Astrocyte (in vitro differentiated cells and primary cell): ENCODE measurements around the gene SLC66A2. TPM values are rescaled to one million over a fixed set of nuclear protein-coding genes. Genes with fewer than 3 reads are reported as not detected.

Experiments
- DNase-seq: peaks from one replicate; pipeline ENCODE4 v3.0.0-alpha.2; 2010; ENCODE audit warnings: low read depth
- FAIRE-seq: peaks from 2 replicates; lab custom pipeline; 2011; peaks lifted over from hg19 to GRCh38; lab: Jason Lieb, UNC
- H2AFZ ChIP-seq: 2 replicates; pipeline ENCODE4 v1.6.0; 2012; ENCODE audit warnings: low read depth, low read length, inconsistent platforms
- H3K27ac ChIP-seq: 2 replicates; pipeline ENCODE4 v1.5.1; 2011; ENCODE audit warnings: low read depth, low read length, inconsistent platforms
- H3K27me3 ChIP-seq: 2 replicates; pipeline ENCODE4 v1.6.0; 2011; ENCODE audit warnings: low read length, inconsistent platforms; ENCODE audit not compliant: insufficient read depth
- H3K36me3 ChIP-seq: 2 replicates; pipeline ENCODE4 v1.5.1; 2011; ENCODE audit warnings: low read length, inconsistent platforms; ENCODE audit not compliant: insufficient read depth
- H3K4me1 ChIP-seq: 2 replicates; pipeline ENCODE4 v1.5.1; 2011; ENCODE audit warnings: low read length, inconsistent platforms; ENCODE audit not compliant: insufficient read depth
- H3K4me2 ChIP-seq: 2 replicates; pipeline ENCODE4 v1.6.0; 2012; ENCODE audit warnings: low read length, inconsistent platforms
- H3K4me3 ChIP-seq: 2 replicates; pipeline ENCODE4 v1.5.1; 2011; ENCODE audit warnings: low read depth, mild to moderate bottlenecking, low read length, inconsistent platforms; ENCODE audit not compliant: insufficient read depth
- H3K79me2 ChIP-seq: 2 replicates; pipeline ENCODE4 v1.6.0; 2012; ENCODE audit warnings: mild to moderate bottlenecking, low read length, inconsistent platforms; ENCODE audit not compliant: insufficient read depth
- H3K9ac ChIP-seq: 2 replicates; pipeline ENCODE4 v1.6.0; 2012; ENCODE audit warnings: mild to moderate bottlenecking, low read length, inconsistent platforms
- H3K9me3 ChIP-seq: 2 replicates; pipeline ENCODE4 v1.5.1; 2012; ENCODE audit warnings: low read depth, mild to moderate bottlenecking, low read length, inconsistent platforms; ENCODE audit not compliant: insufficient read depth
- H4K20me1 ChIP-seq: 2 replicates; pipeline ENCODE4 v1.6.0; 2012; ENCODE audit warnings: low read length, inconsistent platforms; ENCODE audit not compliant: insufficient read depth
- H3K27ac Mint-ChIP-seq: one replicate; pipeline ENCODE4 v1.8.0; 2021; ENCODE audit warnings: mild to moderate bottlenecking, mixed read lengths; ENCODE audit not compliant: unreplicated experiment
- H3K27me3 Mint-ChIP-seq: one replicate; pipeline ENCODE4 v1.8.0; 2021; ENCODE audit warnings: low read depth, mixed read lengths; ENCODE audit not compliant: unreplicated experiment
- H3K36me3 Mint-ChIP-seq: one replicate; pipeline ENCODE4 v1.8.0; 2021; ENCODE audit warnings: low read depth, mixed read lengths; ENCODE audit not compliant: unreplicated experiment
- H3K4me1 Mint-ChIP-seq: one replicate; pipeline ENCODE4 v1.8.0; 2021; ENCODE audit warnings: low read depth, mixed read lengths; ENCODE audit not compliant: unreplicated experiment
- H3K4me3 Mint-ChIP-seq: one replicate; pipeline ENCODE4 v1.8.0; 2021; ENCODE audit warnings: mild to moderate bottlenecking, moderate library complexity, mixed read lengths; ENCODE audit not compliant: unreplicated experiment
- H3K9me3 Mint-ChIP-seq: one replicate; pipeline ENCODE4 v1.8.0; 2021; ENCODE audit warnings: mild to moderate bottlenecking, mixed read lengths; ENCODE audit not compliant: unreplicated experiment
- EZH2 ChIP-seq: IDR thresholded peaks from 2 replicates; pipeline ENCODE4 v1.6.1; 2012; ENCODE audit warnings: mild to moderate bottlenecking, low read length, inconsistent platforms; ENCODE audit not compliant: insufficient read depth
- total RNA-seq: library from RNA; stranded (reverse); gene quantifications from 2 replicates; pipeline ENCODE4 v1.2.1, GENCODE V29; 2021
- TF ChIP-seq, protein P1 (sequence below): IDR thresholded peaks from 2 replicates; pipeline ENCODE4 v1.5.1; 2011; ENCODE audit warnings: low read depth, mild to moderate bottlenecking, inconsistent platforms, low read length, moderate library complexity; ENCODE audit not compliant: insufficient read depth

The SLC66A2 gene
- total RNA-seq, 1 donor from 2014 or later = 25.3 TPM

DNA sequence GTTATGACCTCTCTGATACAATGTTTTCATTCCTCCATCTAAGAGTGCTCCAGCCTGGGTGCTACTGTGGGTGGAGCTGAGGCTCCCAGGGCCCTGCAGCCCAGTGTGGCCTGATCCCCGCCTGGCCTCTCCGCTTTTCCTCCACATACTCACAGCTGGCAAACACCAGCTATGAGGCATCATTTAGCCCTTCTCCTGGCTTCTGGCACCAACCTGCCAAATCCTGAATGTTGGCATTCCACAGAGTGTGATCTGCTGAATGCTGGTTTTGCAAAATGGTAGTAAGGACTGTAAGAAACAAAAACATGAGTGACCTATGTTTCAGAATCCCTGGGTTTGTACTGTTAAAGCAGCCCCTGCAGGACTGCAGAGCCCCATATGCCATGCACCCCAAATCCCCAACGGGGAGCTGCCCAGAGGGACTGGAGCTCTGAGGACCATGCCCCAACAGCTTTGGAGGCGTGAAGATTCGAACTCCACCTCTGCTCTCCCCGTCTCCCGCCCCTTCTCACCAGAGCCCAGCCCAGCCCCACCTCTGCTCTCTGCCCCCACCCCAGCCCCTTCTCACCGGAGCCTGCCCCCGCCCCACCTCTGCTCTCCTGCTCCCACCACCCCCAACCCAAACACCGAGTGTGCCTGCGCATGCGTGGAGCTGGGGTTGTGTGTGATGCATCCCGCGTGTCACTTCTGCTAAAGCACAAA, 4.2 kb downstream of the SLC66A2 start:
- Histone ChIP-seq H3K4me2 (no peak overlapping the region), H3K9me3 (no peaks in the 10 kb centered on the region), H3K4me3 (no peak overlapping the region), H3K27me3 (no peaks in the 10 kb centered on the region), H2AFZ (no peak overlapping the region), H3K27ac (no peak overlapping the region), H3K36me3 (peaks cover 3% of the 10 kb centered on the region), H4K20me1 (peaks cover 84% of the 10 kb centered on the region), H3K9ac (no peak overlapping the region), H3K79me2 (peaks cover 85% of the 10 kb centered on the region), H3K4me1 (peaks cover 7% of the 10 kb centered on the region)
- H3K4me3 Mint-ChIP-seq = no peak overlapping the region
- FAIRE-seq (no peak), DNase-seq (no peak)
- H3K4me1 Mint-ChIP-seq = peaks cover 11% of the 10 kb centered on the region
- no peak overlapping the region for H3K27ac Mint-ChIP-seq
- peaks cover 2% of the 10 kb centered on the region for H3K27me3 Mint-ChIP-seq
- no peak for TF ChIP-seq EZH2
- TF ChIP-seq, protein P1, sequence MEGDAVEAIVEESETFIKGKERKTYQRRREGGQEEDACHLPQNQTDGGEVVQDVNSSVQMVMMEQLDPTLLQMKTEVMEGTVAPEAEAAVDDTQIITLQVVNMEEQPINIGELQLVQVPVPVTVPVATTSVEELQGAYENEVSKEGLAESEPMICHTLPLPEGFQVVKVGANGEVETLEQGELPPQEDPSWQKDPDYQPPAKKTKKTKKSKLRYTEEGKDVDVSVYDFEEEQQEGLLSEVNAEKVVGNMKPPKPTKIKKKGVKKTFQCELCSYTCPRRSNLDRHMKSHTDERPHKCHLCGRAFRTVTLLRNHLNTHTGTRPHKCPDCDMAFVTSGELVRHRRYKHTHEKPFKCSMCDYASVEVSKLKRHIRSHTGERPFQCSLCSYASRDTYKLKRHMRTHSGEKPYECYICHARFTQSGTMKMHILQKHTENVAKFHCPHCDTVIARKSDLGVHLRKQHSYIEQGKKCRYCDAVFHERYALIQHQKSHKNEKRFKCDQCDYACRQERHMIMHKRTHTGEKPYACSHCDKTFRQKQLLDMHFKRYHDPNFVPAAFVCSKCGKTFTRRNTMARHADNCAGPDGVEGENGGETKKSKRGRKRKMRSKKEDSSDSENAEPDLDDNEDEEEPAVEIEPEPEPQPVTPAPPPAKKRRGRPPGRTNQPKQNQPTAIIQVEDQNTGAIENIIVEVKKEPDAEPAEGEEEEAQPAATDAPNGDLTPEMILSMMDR = no peak
- H3K36me3 Mint-ChIP-seq = peaks cover 10% of the 10 kb centered on the region
- H3K9me3 Mint-ChIP-seq = no peaks in the 10 kb centered on the region

DNA sequence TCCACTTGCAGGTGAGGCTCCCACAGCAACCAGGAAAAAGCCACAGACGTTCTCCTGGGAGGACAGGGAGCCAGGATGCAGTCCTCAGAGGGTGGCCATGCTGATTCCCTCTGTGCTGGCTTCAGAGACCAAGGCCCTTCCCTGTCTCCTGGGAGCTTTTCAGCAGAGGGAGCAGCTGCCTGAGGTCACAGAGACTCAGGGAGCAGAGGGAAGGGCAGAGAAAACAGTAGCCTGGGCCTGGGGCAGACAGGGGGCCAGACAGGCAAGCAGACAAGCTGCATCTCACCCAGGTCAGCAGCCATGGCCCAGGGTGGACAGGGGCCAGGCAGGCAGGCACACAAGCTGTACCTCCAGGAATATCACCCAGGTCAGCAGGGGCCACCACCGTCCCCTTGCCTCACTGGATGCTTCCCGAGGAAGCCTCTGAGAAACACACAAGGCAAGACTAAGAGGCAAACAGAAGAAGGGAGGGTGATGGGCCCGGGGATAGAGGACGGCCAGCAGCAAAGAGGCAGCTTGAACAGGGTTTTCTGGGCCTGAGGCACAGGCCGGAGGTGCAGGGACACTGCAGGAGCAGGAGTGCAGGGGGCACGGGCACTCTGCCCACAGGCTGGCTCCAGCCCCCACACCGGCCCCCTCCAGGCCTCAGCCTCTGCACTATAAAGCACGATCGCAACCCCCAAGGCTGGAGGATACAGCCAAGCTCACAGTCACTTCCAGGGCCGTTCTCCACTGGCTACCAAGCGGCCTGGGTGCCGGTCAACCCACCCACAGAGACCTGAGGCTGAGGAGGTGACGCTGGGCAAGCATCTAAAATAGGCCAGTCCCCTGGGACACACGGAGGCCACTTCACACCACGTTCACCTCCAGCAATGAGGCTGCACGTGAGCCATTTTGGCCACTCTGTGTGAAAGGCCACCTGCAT, 6.1 kb downstream of the SLC66A2 start:
- Mint-ChIP-seq H3K4me1 (peaks cover 10% of the 10 kb centered on the region), H3K9me3 (no peaks in the 10 kb centered on the region), H3K4me3 (no peak overlapping the region), H3K27ac (no peak overlapping the region), H3K27me3 (peaks cover 2% of the 10 kb centered on the region), H3K36me3 (peaks cover 11% of the 10 kb centered on the region)
- H3K4me2 ChIP-seq = no peak overlapping the region
- H3K9me3 ChIP-seq = no peaks in the 10 kb centered on the region
- no peak overlapping the region for H3K4me3 ChIP-seq
- H3K9ac ChIP-seq = no peak overlapping the region
- no peak for DNase-seq
- H3K4me1 ChIP-seq = peaks cover 4% of the 10 kb centered on the region
- peaks cover 97% of the 10 kb centered on the region for H4K20me1 ChIP-seq
- no peak overlapping the region for H3K27ac ChIP-seq
- no peak overlapping the region for H2AFZ ChIP-seq
- H3K36me3 ChIP-seq = peaks cover 6% of the 10 kb centered on the region
- no peak for FAIRE-seq
- no peaks in the 10 kb centered on the region for H3K27me3 ChIP-seq
- peaks cover 97% of the 10 kb centered on the region for H3K79me2 ChIP-seq
- TF ChIP-seq EZH2 = no peak
- TF ChIP-seq, protein P1 = no peak
